ENCODE results near the gene MT1X. TPM values are rescaled to one million over a fixed set of nuclear protein-coding genes. Genes with fewer than 3 reads are reported as not detected.

MT1X gene
- total RNA-seq, 1 experiment from 2014 or later, result 328 TPM

DNA sequence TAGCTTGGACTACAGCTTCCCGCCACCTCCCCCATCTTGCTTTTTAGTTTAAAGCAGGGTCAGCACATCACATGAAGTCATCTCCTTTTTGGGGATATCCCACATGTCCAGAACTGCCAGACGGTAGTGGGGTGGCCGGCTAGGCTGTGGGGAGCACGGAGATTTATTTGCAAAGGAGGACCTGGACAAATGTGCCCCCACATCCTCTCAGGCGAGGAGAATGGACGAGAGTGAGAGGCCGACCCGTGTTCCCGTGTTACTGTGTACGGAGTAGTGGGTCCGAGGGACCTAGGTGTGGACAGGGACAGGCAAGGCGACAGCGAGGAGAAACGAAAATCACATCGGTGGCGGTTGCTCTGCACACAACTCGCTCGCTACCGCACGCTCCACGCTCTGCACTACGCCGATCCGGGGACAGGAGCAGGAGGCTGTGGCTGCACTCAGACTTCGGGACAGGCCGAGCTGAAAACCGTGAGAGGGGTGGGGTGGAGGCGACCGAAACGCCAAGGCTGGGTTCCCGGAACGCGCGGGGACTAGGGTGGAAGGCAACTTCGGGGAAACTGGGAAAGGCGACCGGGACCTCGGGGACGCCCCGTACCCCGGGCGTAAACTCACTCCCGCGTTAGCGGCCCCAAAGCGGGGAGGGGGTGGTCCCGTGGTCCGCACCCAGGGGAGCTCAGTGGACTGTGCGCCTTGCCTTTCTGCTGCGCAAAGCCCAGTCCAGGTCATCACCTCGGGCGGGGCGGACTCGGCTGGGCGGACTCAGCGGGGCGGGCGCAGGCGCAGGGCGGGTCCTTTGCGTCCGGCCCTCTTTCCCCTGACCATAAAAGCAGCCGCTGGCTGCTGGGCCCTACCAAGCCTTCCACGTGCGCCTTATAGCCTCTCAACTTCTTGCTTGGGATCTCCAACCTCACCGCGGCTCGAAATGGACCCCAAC lies 44.2 kb upstream of the MT1X start, which contains the start of gene MT1A:
Gene MT1A, plus strand, starts transcription at position 853 of the 937 bp plus-strand sequence. Its CDS starts 73 bp downstream, at position 926.
- TF ChIP-seq TP53 (CRISPR knock-in tag; IDR thresholded peaks at IDR 0.05) (no peak), ZNF423 (CRISPR knock-in tag; IDR thresholded peaks at IDR 0.05) (no peak), GABPB1 (CRISPR knock-in tag; IDR thresholded peaks at IDR 0.05) (0 out of 2 replicates have a peak, but pooled peaks have one; percentile 15), GRHL2 (CRISPR knock-in tag; IDR thresholded peaks at IDR 0.05; ENCODE audit: insufficient replicate concordance, severe bottlenecking) (no peak), NR3C1 (CRISPR knock-in tag; conservative IDR thresholded peaks at IDR 0.05; ENCODE audit: low read depth) (no peak), NFE2L1 (CRISPR knock-in tag; IDR thresholded peaks at IDR 0.05) (no peak), ZNF396 (CRISPR knock-in tag; IDR thresholded peaks at IDR 0.05; ENCODE audit: borderline replicate concordance) (no peak), SP1 (CRISPR knock-in tag; conservative IDR thresholded peaks at IDR 0.05) (0 out of 2 replicates have a peak, but pooled peaks have one; percentile 18), ZNF263 (CRISPR knock-in tag; IDR thresholded peaks at IDR 0.05; ENCODE audit: low read depth) (peak; percentile 52; the same call in 1 of the 2 replicates)
- TF ChIP-seq, protein P1, sequence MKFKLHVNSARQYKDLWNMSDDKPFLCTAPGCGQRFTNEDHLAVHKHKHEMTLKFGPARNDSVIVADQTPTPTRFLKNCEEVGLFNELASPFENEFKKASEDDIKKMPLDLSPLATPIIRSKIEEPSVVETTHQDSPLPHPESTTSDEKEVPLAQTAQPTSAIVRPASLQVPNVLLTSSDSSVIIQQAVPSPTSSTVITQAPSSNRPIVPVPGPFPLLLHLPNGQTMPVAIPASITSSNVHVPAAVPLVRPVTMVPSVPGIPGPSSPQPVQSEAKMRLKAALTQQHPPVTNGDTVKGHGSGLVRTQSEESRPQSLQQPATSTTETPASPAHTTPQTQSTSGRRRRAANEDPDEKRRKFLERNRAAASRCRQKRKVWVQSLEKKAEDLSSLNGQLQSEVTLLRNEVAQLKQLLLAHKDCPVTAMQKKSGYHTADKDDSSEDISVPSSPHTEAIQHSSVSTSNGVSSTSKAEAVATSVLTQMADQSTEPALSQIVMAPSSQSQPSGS (CRISPR knock-in tag; IDR thresholded peaks at IDR 0.05; ENCODE audit: borderline replicate concordance, low read depth), result no peak
- TF ChIP-seq, protein P2, sequence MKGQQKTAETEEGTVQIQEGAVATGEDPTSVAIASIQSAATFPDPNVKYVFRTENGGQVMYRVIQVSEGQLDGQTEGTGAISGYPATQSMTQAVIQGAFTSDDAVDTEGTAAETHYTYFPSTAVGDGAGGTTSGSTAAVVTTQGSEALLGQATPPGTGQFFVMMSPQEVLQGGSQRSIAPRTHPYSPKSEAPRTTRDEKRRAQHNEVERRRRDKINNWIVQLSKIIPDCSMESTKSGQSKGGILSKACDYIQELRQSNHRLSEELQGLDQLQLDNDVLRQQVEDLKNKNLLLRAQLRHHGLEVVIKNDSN (CRISPR knock-in tag; IDR thresholded peaks at IDR 0.05), result no peak
- TF ChIP-seq, protein P3, sequence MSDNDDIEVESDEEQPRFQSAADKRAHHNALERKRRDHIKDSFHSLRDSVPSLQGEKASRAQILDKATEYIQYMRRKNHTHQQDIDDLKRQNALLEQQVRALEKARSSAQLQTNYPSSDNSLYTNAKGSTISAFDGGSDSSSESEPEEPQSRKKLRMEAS (CRISPR knock-in tag; IDR thresholded peaks at IDR 0.05), result peak; percentile 46; the same call in 1 of the 2 replicates
- peaks cover 6% of the 10 kb centered on the region; the same call in 1 of the 2 replicates for H3K36me3 Mint-ChIP-seq
- peaks cover 28% of the 10 kb centered on the region for H3K4me1 Mint-ChIP-seq
- CTCF ChIA-PET, result interaction anchor here (0.9 to 1.8 kb wide), 2 partner anchors 34 to 64 kb away, joined by 3 to 5 read pairs; no protein-coding TSS in a partner anchor
- peak; percentile 49 for ATAC-seq
- no peak within 1 kb of the TSS for H3K27ac Mint-ChIP-seq
- peak; percentile 74 for DNase-seq (ENCODE audit: low spot score)
- H3K27me3 Mint-ChIP-seq (ENCODE audit: low read depth), result peaks cover 100% of the 10 kb centered on the region
- peak within 1 kb of the TSS; percentile 69 for H3K4me3 Mint-ChIP-seq
- no peaks in the 10 kb centered on the region for H3K9me3 Mint-ChIP-seq
- POLR2A ChIA-PET, result interaction anchor here (1.0 to 5.1 kb wide), 2 partner anchors 13 to 38 kb away, joined by 3 to 24 read pairs; partner anchors contain the start of gene MT1E

DNA sequence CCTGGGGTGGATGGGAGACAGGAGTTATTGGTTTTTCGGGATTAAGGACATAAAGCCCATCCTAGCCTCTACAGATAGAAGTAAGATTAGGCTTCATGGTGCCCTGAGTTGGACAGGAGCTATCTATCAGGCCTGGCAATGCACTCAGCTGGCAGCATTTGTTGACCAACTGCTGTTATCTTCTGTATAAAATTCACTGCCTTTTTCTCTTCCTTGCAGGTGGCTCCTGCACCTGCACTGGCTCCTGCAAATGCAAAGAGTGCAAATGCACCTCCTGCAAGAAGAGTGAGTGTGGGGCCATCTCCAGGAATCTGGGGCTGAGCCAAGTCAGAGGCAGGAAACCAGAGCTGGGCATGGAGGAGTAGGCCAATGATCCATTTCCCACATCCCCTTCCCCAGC lies 43.2 kb upstream of the MT1X start:
- H3K36me3 Mint-ChIP-seq, result peaks cover 5% of the 10 kb centered on the region; the same call in 1 of the 2 replicates
- H3K27me3 Mint-ChIP-seq (ENCODE audit: low read depth), result peaks cover 100% of the 10 kb centered on the region
- DNase-seq (ENCODE audit: low spot score) (no peak), ATAC-seq (no peak)
- no peaks in the 10 kb centered on the region for H3K9me3 Mint-ChIP-seq
- H3K4me1 Mint-ChIP-seq, result peaks cover 34% of the 10 kb centered on the region
- ChIA-PET CTCF (interaction anchor here (1.4 kb wide), 1 partner anchor 38 kb away, joined by 3 read pairs; no protein-coding TSS in a partner anchor), POLR2A (interaction anchor here (1.5 kb wide), 1 partner anchor 14 kb away, joined by 4 read pairs; the partner anchor contains the start of gene MT1E)
- H3K27ac Mint-ChIP-seq, result no peak overlapping the region
- H3K4me3 Mint-ChIP-seq, result no peak overlapping the region
- TF ChIP-seq CBFB (CRISPR knock-in tag; IDR thresholded peaks at IDR 0.05; ENCODE audit: low read depth) (no peak), NR2C2 (CRISPR knock-in tag; IDR thresholded peaks at IDR 0.05) (no peak), FOXK1 (CRISPR knock-in tag; IDR thresholded peaks at IDR 0.05) (no peak), GTF2I (CRISPR knock-in tag; conservative IDR thresholded peaks at IDR 0.05) (no peak), RELA (CRISPR knock-in tag; IDR thresholded peaks at IDR 0.05; ENCODE audit: borderline replicate concordance) (no peak), FOXJ3 (CRISPR knock-in tag; IDR thresholded peaks at IDR 0.05; ENCODE audit: borderline replicate concordance) (no peak), SOX15 (CRISPR knock-in tag; IDR thresholded peaks at IDR 0.05) (no peak), NFATC4 (CRISPR knock-in tag; IDR thresholded peaks at IDR 0.05) (no peak)
- TF ChIP-seq, protein P4, sequence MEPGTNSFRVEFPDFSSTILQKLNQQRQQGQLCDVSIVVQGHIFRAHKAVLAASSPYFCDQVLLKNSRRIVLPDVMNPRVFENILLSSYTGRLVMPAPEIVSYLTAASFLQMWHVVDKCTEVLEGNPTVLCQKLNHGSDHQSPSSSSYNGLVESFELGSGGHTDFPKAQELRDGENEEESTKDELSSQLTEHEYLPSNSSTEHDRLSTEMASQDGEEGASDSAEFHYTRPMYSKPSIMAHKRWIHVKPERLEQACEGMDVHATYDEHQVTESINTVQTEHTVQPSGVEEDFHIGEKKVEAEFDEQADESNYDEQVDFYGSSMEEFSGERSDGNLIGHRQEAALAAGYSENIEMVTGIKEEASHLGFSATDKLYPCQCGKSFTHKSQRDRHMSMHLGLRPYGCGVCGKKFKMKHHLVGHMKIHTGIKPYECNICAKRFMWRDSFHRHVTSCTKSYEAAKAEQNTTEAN (CRISPR knock-in tag; IDR thresholded peaks at IDR 0.05), result no peak
- TF ChIP-seq, protein P5, sequence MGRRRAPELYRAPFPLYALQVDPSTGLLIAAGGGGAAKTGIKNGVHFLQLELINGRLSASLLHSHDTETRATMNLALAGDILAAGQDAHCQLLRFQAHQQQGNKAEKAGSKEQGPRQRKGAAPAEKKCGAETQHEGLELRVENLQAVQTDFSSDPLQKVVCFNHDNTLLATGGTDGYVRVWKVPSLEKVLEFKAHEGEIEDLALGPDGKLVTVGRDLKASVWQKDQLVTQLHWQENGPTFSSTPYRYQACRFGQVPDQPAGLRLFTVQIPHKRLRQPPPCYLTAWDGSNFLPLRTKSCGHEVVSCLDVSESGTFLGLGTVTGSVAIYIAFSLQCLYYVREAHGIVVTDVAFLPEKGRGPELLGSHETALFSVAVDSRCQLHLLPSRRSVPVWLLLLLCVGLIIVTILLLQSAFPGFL (CRISPR knock-in tag; IDR thresholded peaks at IDR 0.05; ENCODE audit: borderline replicate concordance), result no peak
- TF ChIP-seq, protein P6, sequence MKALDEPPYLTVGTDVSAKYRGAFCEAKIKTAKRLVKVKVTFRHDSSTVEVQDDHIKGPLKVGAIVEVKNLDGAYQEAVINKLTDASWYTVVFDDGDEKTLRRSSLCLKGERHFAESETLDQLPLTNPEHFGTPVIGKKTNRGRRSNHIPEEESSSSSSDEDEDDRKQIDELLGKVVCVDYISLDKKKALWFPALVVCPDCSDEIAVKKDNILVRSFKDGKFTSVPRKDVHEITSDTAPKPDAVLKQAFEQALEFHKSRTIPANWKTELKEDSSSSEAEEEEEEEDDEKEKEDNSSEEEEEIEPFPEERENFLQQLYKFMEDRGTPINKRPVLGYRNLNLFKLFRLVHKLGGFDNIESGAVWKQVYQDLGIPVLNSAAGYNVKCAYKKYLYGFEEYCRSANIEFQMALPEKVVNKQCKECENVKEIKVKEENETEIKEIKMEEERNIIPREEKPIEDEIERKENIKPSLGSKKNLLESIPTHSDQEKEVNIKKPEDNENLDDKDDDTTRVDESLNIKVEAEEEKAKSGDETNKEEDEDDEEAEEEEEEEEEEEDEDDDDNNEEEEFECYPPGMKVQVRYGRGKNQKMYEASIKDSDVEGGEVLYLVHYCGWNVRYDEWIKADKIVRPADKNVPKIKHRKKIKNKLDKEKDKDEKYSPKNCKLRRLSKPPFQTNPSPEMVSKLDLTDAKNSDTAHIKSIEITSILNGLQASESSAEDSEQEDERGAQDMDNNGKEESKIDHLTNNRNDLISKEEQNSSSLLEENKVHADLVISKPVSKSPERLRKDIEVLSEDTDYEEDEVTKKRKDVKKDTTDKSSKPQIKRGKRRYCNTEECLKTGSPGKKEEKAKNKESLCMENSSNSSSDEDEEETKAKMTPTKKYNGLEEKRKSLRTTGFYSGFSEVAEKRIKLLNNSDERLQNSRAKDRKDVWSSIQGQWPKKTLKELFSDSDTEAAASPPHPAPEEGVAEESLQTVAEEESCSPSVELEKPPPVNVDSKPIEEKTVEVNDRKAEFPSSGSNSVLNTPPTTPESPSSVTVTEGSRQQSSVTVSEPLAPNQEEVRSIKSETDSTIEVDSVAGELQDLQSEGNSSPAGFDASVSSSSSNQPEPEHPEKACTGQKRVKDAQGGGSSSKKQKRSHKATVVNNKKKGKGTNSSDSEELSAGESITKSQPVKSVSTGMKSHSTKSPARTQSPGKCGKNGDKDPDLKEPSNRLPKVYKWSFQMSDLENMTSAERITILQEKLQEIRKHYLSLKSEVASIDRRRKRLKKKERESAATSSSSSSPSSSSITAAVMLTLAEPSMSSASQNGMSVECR (CRISPR knock-in tag; IDR thresholded peaks at IDR 0.05; ENCODE audit: borderline replicate concordance), result no peak
